Measurements from ENCODE around the gene MACROH2A1. TPM values are rescaled to one million over a fixed set of nuclear protein-coding genes. Genes with fewer than 3 reads are reported as not detected.

Gene MACROH2A1
- total and polyA plus RNA-seq, 10 of the 15 experiments (the other 5 are each of a cell fraction or from before 2014, with no cell fraction given) = 45.7 to 230 (median 196) TPM

- Histone ChIP-seq H3K27ac (ENCODE audit: control insufficient read depth, insufficient read depth) (no peak overlapping the region), H3K4me1 (ENCODE audit: control insufficient read depth, insufficient read depth, low read length) (0 out of 2 replicates have a peak, but pooled peaks cover 3% of the 10 kb centered on the region), H3K4me2 (ENCODE audit: control insufficient read depth, insufficient read depth) (no peak overlapping the region), H3K27me3 (replicated peaks in 1 of 2; ENCODE audit: control insufficient read depth in 2 of 2, insufficient read depth in 2 of 2, low read length in 1 of 2) (no peaks in the 10 kb centered on the region), H3K9me3 (replicated peaks; ENCODE audit: control insufficient read depth, insufficient read depth, low read length) (no peaks in the 10 kb centered on the region), H4K20me1 (ENCODE audit: control insufficient read depth, insufficient read depth) (no peaks in the 10 kb centered on the region), H3K9ac (ENCODE audit: control insufficient read depth, insufficient read depth, low read length) (no peak overlapping the region), H3K36me3 (ENCODE audit: control insufficient read depth in 2 of 2, insufficient read depth in 2 of 2, low read length in 1 of 2) (peaks cover 20 to 32% of the 10 kb centered on the region in 2 experiments), H3K4me3 (no peak overlapping the region), H3K79me2 (ENCODE audit: control insufficient read depth, insufficient read depth, low read length) (no peaks in the 10 kb centered on the region), H2AFZ (ENCODE audit: control insufficient read depth, low read depth, low read length) (no peak overlapping the region)
- no peak for DNase-seq (ENCODE audit: low read depth, low spot score)
- no peak for TF ChIP-seq NR2C1 (IDR thresholded peaks at IDR 0.05)
- TF ChIP-seq ATF7 (IDR thresholded peaks at IDR 0.05; ENCODE audit: low read depth) = no peak
- TF ChIP-seq BACH1 (IDR thresholded peaks at IDR 0.05; ENCODE audit: borderline replicate concordance) = no peak
- no peak for TF ChIP-seq MLLT1 (IDR thresholded peaks at IDR 0.05)
- no peak for TF ChIP-seq MTA3 (IDR thresholded peaks at IDR 0.05; ENCODE audit: borderline replicate concordance, low read length)
- no peak for TF ChIP-seq RUNX3 (IDR thresholded peaks at IDR 0.05; ENCODE audit: low read length)
- TF ChIP-seq, protein P1, sequence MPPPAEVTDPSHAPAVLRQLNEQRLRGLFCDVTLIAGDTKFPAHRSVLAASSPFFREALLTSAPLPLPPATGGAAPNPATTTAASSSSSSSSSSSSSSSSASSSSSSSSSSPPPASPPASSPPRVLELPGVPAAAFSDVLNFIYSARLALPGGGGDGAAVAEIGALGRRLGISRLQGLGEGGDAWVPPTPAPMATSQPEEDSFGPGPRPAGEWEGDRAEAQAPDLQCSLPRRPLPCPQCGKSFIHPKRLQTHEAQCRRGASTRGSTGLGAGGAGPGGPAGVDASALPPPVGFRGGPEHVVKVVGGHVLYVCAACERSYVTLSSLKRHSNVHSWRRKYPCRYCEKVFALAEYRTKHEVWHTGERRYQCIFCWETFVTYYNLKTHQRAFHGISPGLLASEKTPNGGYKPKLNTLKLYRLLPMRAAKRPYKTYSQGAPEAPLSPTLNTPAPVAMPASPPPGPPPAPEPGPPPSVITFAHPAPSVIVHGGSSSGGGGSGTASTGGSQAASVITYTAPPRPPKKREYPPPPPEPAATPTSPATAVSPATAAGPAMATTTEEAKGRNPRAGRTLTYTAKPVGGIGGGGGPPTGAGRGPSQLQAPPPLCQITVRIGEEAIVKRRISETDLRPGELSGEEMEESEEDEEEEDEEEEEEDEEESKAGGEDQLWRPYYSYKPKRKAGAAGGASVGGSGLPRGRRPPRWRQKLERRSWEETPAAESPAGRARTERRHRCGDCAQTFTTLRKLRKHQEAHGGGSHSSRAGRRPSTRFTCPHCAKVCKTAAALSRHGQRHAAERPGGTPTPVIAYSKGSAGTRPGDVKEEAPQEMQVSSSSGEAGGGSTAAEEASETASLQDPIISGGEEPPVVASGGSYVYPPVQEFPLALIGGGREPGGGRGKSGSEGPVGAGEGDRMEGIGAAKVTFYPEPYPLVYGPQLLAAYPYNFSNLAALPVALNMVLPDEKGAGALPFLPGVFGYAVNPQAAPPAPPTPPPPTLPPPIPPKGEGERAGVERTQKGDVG (CRISPR knock-in tag; IDR thresholded peaks at IDR 0.05) = no peak
- no peak for TF ChIP-seq NRF1 (conservative IDR thresholded peaks at IDR 0.05; ENCODE audit: low read depth, low read length)
- TF ChIP-seq NFYB (IDR thresholded peaks at IDR 0.05; ENCODE audit: insufficient read depth, low read depth, low read length) = no peak
- TF ChIP-seq, protein P2, sequence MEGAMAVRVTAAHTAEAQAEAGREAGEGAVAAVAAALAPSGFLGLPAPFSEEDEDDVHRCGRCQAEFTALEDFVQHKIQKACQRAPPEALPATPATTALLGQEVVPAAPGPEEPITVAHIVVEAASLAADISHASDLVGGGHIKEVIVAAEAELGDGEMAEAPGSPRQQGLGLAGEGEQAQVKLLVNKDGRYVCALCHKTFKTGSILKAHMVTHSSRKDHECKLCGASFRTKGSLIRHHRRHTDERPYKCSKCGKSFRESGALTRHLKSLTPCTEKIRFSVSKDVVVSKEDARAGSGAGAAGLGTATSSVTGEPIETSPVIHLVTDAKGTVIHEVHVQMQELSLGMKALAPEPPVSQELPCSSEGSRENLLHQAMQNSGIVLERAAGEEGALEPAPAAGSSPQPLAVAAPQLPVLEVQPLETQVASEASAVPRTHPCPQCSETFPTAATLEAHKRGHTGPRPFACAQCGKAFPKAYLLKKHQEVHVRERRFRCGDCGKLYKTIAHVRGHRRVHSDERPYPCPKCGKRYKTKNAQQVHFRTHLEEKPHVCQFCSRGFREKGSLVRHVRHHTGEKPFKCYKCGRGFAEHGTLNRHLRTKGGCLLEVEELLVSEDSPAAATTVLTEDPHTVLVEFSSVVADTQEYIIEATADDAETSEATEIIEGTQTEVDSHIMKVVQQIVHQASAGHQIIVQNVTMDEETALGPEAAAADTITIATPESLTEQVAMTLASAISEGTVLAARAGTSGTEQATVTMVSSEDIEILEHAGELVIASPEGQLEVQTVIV (IDR thresholded peaks at IDR 0.05; ENCODE audit: borderline replicate concordance, partially characterized antibody) = no peak
- TF ChIP-seq TCF12 (IDR thresholded peaks at IDR 0.05; ENCODE audit: low read depth, low read length) = no peak
- TF ChIP-seq SUZ12 (IDR thresholded peaks at IDR 0.05; ENCODE audit: unreplicated experiment) = no peak
- TF ChIP-seq EZH2 (IDR thresholded peaks at IDR 0.05; ENCODE audit: borderline replicate concordance, control insufficient read depth, low read depth, low read length) = no peak
- RAD21 ChIA-PET (ENCODE audit: unreplicated experiment) = no interaction called here
- 41% methylated on average over 1 of the region's 1 CpG for WGBS (ENCODE audit: insufficient coverage, insufficient replicate concordance, low lambda C conversion rate, missing lambda C conversion rate)
- BruUV-seq (replicated peaks) = no TSS peak
- no peak for ATAC-seq
- no peak for FAIRE-seq
- CTCF ChIA-PET = interaction anchor here (1.1 to 1.9 kb wide), 2 partner anchors 74 to 77 kb away, joined by 3 to 7 read pairs; no protein-coding TSS in a partner anchor
- in situ Hi-C loops (cut with MboI) = no loop called here
- SMC1A ChIA-PET (ENCODE audit: uncharacterized antibody, unreplicated experiment) = no interaction called here
- intact Hi-C loops (cut with micrococcal nuclease; ENCODE audit: unreplicated experiment) = no loop called here
- POLR2A ChIA-PET = no interaction called here
These were observed 49.6 kb downstream of the MACROH2A1 start for GRCh38 chr5:135349451-135349850.
